Measurements from ENCODE around the gene EFHD1.

GRCh38 chr2:232600053-232600773 is 33.2 kb upstream of the EFHD1 start:
- TF ChIP-seq CTCF (conservative IDR thresholded peaks at IDR 0.05; ENCODE audit: low read depth in 2 of 2) (no peak), CREB1 (CRISPR knock-in tag; IDR thresholded peaks at IDR 0.05; ENCODE audit: low read depth) (no peak), EZH2 (IDR thresholded peaks at IDR 0.05; ENCODE audit: low read depth, unreplicated experiment) (no peak), POLR2AphosphoS5 (IDR thresholded peaks at IDR 0.05; ENCODE audit: low read depth) (no peak), ETS1 (IDR thresholded peaks at IDR 0.05) (no peak), JUNB (IDR thresholded peaks at IDR 0.05; ENCODE audit: unreplicated experiment) (no peak), EZH2phosphoT487 (IDR thresholded peaks at IDR 0.05; ENCODE audit: unreplicated experiment) (no peak), REST (IDR thresholded peaks at IDR 0.05; ENCODE audit: unreplicated experiment) (no peak), STAT1 (IDR thresholded peaks at IDR 0.05; ENCODE audit: unreplicated experiment) (no peak), ZNF462 (CRISPR knock-in tag; IDR thresholded peaks at IDR 0.05) (no peak), ZNF331 (CRISPR knock-in tag; IDR thresholded peaks at IDR 0.05; ENCODE audit: low read depth) (no peak)

All from GM23338 (cell line).